Panc1 (cell line): ENCODE results near the gene ADSL. TPM values are rescaled to one million over a fixed set of nuclear protein-coding genes. Genes with fewer than 3 reads are reported as not detected.

ENCODE experiments used
- ATAC-seq: fragments of 200-7000 bp; cut with Tn5 transposase; 2 replicates; pipeline ENCODE4 v1.9.1; 2020; ENCODE audit warnings: mild to moderate bottlenecking, moderate library complexity
- BruUV-seq: library from RNA; stranded (reverse); fragments of 400-500 nt; replicated peaks from 2 replicates; lab custom pipeline; 2021; lab: Mats Ljungman, UMichigan
- CTCF ChIA-PET: fragments of 300-600 bp; sonication (Branson Sonifier 250); formaldehyde crosslinking; loops from one replicate; lab custom pipeline; 2022; ENCODE audit warnings: antibody characterized with exemption; lab: Charles Lee
- POLR2A ChIA-PET: fragments of 300-600 bp; sonication (Branson Sonifier 250); formaldehyde crosslinking; loops from one replicate; lab custom pipeline; 2022; ENCODE audit warnings: antibody characterized with exemption; lab: Charles Lee
- DNase-seq: peaks from one replicate; pipeline ENCODE4 v3.0.0-alpha.2; 2010; ENCODE audit warnings: low read depth, low spot score
- H3K27ac ChIP-seq: 2 replicates; pipeline ENCODE4 v1.5.1; 2011; ENCODE audit warnings: mild to moderate bottlenecking, low read length, inconsistent platforms
- H3K27me3 ChIP-seq: fragments of 200-500 bp; sonication (Bioruptor generic); 2 replicates; pipeline ENCODE4 v1.6.0; 2014; ENCODE audit warnings: low read length, inconsistent platforms; ENCODE audit not compliant: control insufficient read depth, insufficient read depth
- H3K36me3 ChIP-seq: fragments of 200-500 bp; sonication (Bioruptor generic); 2 replicates; pipeline ENCODE4 v1.5.1; 2014; ENCODE audit warnings: inconsistent platforms, mild to moderate bottlenecking, low read length, moderate library complexity; ENCODE audit not compliant: control insufficient read depth, insufficient read depth
- H3K4me1 ChIP-seq: 2 replicates; pipeline ENCODE4 v1.5.1; 2011; ENCODE audit warnings: inconsistent platforms, mild to moderate bottlenecking, low read length, moderate library complexity; ENCODE audit not compliant: control insufficient read depth, insufficient read depth
- H3K4me3 ChIP-seq, 2 experiments: 2 replicates each; pipeline ENCODE4 v1.5.1; 2011 to 2012; ENCODE audit warnings: low read depth in 2 of 2, low read length in 2 of 2, mild to moderate bottlenecking in 2 of 2, inconsistent platforms in 1 of 2, moderate library complexity in 1 of 2
- H3K9me3 ChIP-seq: fragments of 200-500 bp; sonication (Bioruptor generic); 2 replicates; pipeline ENCODE4 v1.5.1; 2014; ENCODE audit warnings: low read depth, mild to moderate bottlenecking, inconsistent platforms, low read length, moderate library complexity; ENCODE audit not compliant: control insufficient read depth, insufficient read depth
- POLR2AphosphoS5 ChIP-seq: IDR thresholded peaks from 2 replicates; pipeline ENCODE4 v1.6.1; 2012; ENCODE audit warnings: mild to moderate bottlenecking, low read depth, low read length, moderate library complexity
- SIN3A ChIP-seq: IDR thresholded peaks from 2 replicates; pipeline ENCODE4 v1.6.1; 2012; ENCODE audit warnings: low read depth, mild to moderate bottlenecking, low read length, moderate library complexity, borderline replicate concordance; ENCODE audit not compliant: insufficient read depth
- TCF7L2 ChIP-seq: IDR thresholded peaks from 2 replicates; pipeline ENCODE4 v1.6.1; 2011; ENCODE audit warnings: mild to moderate bottlenecking, low read depth, low read length, inconsistent platforms
- in situ Hi-C: cut with HindIII; loops from 2 replicates; pipeline ENCODE4 v1.10.0; 2016; ENCODE audit warnings: low sequenced_read_pairs, low pct_unique_long_range_greater_than_20kb
- intact Hi-C: fragments of 100-400 bp; cut with micrococcal nuclease; formaldehyde crosslinking; loops from one replicate; pipeline ENCODE4 v1.10.0; 2022; ENCODE audit not compliant: unreplicated experiment
- total RNA-seq: library from RNA; stranded (reverse); gene quantifications from one replicate; pipeline ENCODE4 v1.2.1, GENCODE V29; 2021; ENCODE audit not compliant: unreplicated experiment
- TF ChIP-seq, protein P1 (sequence below): fragments of 450-650 bp; IDR thresholded peaks from 2 replicates; pipeline ENCODE4 v1.5.1; 2017; ENCODE audit warnings: mild to moderate bottlenecking
- TF ChIP-seq, protein P2 (sequence below), 2 experiments: IDR thresholded peaks; 2 replicates each; pipeline ENCODE4 v1.6.1; 2011 to 2012; ENCODE audit warnings: low read depth in 2 of 2, control low read depth in 1 of 2, low read length in 1 of 2, mild to moderate bottlenecking in 1 of 2, moderate library complexity in 1 of 2; ENCODE audit not compliant: insufficient read depth in 1 of 2

ADSL gene
- total RNA-seq, 1 experiment from 2014 or later: 107 TPM

DNA sequence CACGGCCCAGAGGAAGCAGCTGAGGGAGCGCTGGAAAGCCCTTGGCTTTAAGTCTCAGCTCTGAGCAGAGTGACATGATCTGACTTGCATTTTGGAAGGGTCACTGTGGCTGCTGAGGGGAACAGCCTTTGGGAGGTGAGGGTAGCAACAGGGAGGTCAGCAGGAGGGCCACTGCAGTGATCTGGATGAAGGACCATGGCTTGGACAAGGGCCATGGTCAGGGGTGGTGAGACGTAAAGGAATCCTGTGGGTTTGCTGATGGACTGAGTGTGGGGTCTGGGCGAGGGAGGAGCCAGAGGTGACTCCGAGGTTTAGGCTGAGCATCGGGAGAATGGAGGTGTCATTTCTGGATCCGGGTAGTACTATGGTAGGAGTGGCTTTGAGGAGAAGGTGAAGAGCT is 57.4 kb downstream of the ADSL start:
- no peaks in the 10 kb centered on the region for H3K27me3 ChIP-seq
- H3K4me3 ChIP-seq: no peak overlapping the region
- ATAC-seq: no peak
- ChIA-PET POLR2A (no interaction called here), CTCF (no interaction called here)
- H3K27ac ChIP-seq: no peak overlapping the region
- DNase-seq: no peak
- BruUV-seq: no TSS peak
- intact Hi-C loops (no loop called here), in situ Hi-C loops (no loop called here)
- peaks cover 2% of the 10 kb centered on the region; the same call in 1 of the 2 replicates for H3K36me3 ChIP-seq
- no peaks in the 10 kb centered on the region for H3K4me1 ChIP-seq
- no peaks in the 10 kb centered on the region for H3K9me3 ChIP-seq
- TF ChIP-seq TCF7L2: no peak
- TF ChIP-seq, protein P1, sequence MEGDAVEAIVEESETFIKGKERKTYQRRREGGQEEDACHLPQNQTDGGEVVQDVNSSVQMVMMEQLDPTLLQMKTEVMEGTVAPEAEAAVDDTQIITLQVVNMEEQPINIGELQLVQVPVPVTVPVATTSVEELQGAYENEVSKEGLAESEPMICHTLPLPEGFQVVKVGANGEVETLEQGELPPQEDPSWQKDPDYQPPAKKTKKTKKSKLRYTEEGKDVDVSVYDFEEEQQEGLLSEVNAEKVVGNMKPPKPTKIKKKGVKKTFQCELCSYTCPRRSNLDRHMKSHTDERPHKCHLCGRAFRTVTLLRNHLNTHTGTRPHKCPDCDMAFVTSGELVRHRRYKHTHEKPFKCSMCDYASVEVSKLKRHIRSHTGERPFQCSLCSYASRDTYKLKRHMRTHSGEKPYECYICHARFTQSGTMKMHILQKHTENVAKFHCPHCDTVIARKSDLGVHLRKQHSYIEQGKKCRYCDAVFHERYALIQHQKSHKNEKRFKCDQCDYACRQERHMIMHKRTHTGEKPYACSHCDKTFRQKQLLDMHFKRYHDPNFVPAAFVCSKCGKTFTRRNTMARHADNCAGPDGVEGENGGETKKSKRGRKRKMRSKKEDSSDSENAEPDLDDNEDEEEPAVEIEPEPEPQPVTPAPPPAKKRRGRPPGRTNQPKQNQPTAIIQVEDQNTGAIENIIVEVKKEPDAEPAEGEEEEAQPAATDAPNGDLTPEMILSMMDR: no peak
- TF ChIP-seq SIN3A: no peak
- TF ChIP-seq, protein P2, sequence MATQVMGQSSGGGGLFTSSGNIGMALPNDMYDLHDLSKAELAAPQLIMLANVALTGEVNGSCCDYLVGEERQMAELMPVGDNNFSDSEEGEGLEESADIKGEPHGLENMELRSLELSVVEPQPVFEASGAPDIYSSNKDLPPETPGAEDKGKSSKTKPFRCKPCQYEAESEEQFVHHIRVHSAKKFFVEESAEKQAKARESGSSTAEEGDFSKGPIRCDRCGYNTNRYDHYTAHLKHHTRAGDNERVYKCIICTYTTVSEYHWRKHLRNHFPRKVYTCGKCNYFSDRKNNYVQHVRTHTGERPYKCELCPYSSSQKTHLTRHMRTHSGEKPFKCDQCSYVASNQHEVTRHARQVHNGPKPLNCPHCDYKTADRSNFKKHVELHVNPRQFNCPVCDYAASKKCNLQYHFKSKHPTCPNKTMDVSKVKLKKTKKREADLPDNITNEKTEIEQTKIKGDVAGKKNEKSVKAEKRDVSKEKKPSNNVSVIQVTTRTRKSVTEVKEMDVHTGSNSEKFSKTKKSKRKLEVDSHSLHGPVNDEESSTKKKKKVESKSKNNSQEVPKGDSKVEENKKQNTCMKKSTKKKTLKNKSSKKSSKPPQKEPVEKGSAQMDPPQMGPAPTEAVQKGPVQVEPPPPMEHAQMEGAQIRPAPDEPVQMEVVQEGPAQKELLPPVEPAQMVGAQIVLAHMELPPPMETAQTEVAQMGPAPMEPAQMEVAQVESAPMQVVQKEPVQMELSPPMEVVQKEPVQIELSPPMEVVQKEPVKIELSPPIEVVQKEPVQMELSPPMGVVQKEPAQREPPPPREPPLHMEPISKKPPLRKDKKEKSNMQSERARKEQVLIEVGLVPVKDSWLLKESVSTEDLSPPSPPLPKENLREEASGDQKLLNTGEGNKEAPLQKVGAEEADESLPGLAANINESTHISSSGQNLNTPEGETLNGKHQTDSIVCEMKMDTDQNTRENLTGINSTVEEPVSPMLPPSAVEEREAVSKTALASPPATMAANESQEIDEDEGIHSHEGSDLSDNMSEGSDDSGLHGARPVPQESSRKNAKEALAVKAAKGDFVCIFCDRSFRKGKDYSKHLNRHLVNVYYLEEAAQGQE (IDR thresholded peaks at IDR 0.05; ENCODE audit: insufficient read depth in 1 of 2, low read depth in 2 of 2, low read length in 1 of 2): no peak
- no peak for TF ChIP-seq POLR2AphosphoS5

DNA sequence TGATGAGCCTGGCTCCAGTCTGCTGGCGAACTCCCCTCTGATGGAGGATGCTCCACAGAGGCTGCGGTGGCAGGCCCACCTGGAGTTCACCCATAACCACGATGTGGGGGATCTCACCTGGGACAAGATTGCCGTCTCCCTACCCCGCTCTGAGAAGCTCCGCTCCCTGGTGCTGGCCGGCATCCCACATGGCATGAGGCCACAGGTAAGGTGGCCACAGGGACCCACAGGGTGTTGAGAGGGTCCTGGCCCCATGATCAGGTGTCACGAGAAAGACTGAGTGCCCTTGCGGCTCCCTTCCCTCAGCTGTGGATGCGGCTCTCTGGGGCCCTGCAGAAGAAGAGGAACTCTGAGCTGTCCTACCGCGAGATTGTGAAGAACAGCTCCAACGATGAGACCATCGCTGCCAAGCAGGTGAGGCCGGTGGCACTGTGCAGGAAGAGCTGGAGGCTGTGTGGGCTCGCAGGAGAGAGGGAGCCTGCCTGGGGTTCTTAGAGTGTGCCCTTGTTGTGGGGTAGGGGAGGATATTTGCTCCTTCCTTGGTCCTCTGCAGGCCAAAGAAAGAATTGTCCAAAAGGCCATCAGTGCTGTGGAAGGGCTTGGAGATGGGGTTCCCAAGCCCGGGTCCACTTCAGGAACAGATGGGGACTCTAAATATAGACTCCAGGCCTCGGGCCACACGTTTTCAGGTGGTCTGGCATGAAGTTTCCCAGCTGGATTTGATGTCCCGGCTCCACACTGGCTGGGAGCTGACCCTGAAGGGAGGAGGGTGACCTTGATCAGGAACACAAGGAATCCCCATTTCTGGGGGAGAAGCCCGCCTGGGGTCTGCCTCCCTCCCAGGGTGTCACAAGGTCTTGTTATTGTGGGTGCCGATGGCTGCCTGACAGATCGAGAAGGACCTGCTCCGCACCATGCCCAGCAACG is 58.2 kb downstream of the ADSL start:
- intact Hi-C loops: no loop called here

More for the DNA sequence above, 58.2 kb downstream of the ADSL start:
- BruUV-seq: no TSS peak
- CTCF ChIA-PET: no interaction called here
- no peaks in the 10 kb centered on the region for H3K27me3 ChIP-seq
- peaks cover 2% of the 10 kb centered on the region; the same call in 1 of the 2 replicates for H3K36me3 ChIP-seq
- no peaks in the 10 kb centered on the region for H3K9me3 ChIP-seq
- peak; percentile 11; the same call in 1 of the 2 replicates for ATAC-seq
- no peak for TF ChIP-seq POLR2AphosphoS5
- TF ChIP-seq TCF7L2: no peak
- TF ChIP-seq SIN3A: no peak
- TF ChIP-seq, protein P2 (IDR thresholded peaks at IDR 0.05; ENCODE audit: insufficient read depth in 1 of 2, low read depth in 2 of 2, low read length in 1 of 2): no peak
- TF ChIP-seq, protein P1: no peak
- no peak overlapping the region for H3K27ac ChIP-seq
- no peak overlapping the region for H3K4me3 ChIP-seq
- POLR2A ChIA-PET: no interaction called here
- H3K4me1 ChIP-seq: no peaks in the 10 kb centered on the region
- DNase-seq: no peak
- in situ Hi-C loops: no loop called here
